HG02884 (cell line): ENCODE data around the gene MAJIN.

Experiments
- ATAC-seq: cut with Tn5 transposase; IDR thresholded peaks from one replicate; pipeline ENCODE4 v1.9.1; 2021; ENCODE audit warnings: mild to moderate bottlenecking, moderate library complexity; ENCODE audit not compliant: unreplicated experiment

The MAJIN gene

DNA sequence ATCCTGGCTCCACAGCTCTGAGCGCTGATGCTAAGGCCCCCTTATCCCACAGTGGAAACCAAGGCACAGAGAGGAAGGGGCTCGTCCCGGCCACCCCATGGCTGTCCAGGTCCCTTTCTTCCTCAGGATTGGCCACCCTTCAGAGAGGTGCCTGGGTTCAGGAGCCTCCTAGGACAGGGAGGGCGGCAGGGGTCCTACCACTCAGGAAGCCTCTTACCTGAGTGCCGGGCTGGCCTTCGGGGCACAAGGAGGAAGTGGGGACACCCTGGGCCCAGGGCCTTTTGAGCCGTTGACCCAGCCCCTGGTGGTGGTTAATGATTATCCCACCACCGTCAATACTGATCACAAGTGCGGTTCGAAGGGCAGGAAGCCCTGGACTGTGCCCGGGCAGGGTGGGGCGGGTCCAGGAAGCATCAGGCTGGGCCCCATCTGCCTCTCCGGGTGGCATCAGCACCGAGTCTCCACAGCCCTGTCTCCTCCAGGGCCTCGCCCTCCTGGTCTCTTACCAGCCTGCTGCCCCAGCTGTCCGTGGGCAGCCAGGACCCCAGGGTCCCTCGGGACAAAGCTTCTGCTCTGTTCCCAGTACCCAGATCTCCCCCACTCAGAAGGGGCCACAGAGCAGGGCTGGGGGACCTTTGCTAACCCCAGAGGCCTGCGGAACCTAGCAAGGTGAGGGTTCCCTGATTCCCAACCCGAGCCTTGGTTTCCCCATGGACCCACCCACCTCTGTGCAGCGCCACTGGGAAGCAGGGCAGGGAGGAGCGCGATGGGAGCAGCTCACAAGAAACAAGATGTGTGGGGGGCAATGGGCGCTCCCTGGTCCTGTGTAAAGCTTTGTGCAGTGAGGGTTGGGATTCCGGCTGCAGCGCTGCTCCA lies 78.5 kb downstream of the MAJIN start:
- no peak for ATAC-seq

DNA sequence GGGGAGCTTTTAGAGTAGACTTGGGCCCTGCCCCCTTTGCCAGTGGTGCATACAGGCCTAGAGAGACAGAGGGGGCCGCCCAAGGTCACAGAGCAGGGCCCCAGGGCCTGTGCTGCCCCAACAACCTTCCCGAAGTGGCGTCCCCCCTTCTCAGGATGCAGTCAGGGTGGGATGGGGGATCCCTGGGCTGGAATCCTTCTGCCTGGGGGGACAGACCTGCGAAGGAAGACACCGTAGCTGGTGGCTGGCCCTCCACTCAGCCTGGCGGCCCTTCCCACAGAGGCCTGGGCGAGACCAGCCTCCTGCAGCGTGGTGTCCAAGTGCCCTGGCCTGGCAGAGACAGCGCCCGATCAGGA lies 79.1 kb downstream of the MAJIN start:
- ATAC-seq, result no peak

DNA sequence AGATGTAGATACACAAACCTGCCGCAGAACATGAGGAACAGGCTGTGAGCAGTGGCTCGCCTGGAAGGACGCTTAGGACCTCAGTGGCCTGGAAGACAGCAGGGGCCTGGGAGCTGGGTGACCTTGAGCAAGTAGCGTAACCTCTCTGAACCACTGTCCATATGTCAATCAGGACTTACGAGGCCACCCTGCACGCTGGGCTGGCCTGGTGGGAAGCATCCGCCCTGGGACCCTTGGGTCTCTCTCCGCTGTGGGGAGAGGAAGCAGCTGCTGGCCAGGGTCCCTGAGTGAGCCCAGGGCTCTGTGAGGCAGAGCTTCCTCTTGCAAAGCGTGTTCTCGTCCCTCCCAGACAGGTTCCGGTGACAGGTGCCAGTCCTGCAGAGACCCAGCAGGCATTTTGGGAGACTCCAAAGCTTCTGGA lies 79.5 kb downstream of the MAJIN start:
- no peak for ATAC-seq

DNA sequence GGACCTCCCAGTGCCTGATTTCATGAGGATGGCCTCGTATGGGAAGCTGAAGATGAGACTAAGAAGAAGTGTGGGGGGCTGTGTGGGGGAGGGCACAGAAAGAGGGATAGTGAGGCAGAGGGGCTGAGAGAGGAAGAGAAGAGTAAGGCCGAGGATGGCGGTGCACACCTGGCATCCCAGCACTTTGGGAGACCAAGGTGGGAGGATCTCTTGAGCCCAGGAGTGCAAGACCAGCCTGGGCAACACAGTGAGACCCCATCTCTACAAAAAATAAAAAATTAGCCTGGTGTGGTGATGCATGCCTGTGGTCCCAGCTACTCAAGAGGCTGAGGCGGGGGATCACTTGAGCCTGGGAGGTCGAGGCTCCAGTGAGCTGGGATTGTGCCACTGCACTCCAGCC lies 80.0 kb downstream of the MAJIN start:
- no peak for ATAC-seq

DNA sequence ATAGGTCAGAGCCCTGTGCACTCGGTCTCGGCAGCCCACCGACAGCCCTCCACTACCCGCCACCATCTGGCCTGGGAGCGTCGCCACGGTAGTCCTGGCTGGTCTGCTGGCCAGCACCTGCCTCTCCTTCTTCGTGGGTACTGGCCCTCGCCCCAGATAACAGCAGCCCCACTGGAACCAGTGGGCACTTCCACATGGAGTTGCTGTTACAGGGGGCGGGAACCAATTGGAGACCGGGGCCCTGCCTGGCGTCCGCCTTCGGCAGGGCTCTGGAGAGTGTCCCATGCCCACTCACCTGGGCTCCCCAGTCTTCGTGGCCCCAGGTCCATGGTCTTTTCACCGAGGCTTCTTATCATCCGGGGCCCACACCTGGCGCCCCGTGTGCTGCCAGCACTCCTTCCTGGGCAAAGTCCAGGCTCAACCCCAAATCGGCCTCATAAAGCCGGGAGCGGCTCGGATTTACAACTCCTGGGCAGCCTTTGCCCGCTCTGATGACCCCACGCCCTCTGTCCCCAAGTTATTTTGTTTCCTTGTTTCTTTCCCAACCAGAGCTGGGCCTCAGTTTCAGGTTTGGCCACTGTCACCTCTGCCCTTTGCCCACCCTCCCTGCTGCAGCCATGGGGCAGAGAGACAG lies 80.6 kb downstream of the MAJIN start:
- no peak for ATAC-seq

DNA sequence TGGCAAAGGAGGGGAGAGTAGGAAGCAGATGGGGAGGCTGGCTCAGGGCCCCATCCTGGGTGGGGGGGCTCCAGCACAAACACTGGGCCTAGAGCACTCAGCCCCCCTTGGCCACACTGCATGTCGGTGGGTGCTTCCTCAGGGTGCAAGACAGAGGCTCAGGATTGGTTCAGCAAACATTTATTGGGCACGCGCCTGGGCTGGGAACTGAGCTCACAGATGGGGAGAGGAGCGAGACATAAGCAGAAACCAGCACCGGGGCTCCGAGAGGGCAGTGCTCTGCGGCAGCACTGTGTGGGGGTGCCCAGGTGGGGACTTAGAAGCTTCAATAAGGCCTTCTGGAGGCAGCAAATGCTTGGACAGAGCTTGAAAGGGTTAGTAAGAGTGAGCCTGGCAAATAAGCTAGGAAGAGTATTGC lies 81.4 kb downstream of the MAJIN start:
- ATAC-seq, result no peak

DNA sequence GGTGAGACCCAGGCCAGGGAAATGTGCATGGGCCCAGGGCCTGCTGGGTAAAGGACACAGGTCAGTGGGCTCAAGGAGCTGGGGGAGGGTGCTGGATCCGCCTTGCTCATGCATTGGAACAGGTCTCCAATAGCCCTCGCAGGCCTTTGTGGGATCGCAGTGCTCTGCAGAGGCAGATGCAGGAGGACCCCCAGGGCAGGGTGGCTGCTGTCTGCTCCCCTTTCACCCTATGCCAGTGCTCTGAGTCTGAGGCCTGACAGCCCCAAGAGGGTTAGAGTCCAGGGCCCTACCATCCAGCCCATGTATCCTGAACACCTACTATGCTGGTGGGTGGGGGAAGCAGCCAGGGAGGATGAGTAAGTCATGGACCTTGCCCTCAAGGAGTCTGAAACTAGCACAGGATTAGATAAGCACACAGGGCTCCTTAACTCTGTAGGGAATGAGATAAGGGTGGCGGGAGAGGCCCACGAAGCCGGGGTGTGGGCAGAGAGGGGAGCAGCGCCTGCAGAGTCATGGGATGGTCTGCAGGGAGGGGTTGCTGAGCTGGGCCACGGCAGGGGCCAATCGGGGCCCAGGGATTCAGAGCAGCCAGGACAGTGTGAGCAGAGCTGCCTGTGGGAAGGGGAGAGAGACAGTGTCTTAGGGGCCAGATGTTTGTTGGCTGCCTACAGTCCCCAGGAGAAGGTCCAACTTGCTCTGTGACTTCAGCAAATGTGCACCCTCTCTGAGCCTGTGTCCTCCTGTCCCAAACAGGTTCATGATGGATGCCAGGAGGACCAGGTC lies 83.0 kb downstream of the MAJIN start:
- no peak for ATAC-seq

DNA sequence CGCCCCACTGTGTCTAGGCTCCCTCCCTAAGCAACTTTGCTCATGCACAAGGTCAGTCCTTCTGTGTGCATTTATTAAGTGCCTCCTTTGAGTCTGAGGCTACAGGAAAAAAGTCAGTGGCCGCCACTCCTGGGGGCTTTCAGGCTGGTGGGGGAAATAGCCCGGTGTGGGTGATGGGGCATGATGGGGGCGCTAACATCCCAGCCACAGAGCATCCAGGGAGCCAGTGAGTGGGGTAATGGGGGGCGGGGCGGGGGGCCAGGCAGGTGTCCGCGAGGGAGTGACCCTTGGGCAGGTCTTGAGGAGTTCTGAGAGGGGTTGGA lies 83.5 kb downstream of the MAJIN start:
- no peak for ATAC-seq
